ENCODE measurements around the gene IL10.

IL10 gene

DNA sequence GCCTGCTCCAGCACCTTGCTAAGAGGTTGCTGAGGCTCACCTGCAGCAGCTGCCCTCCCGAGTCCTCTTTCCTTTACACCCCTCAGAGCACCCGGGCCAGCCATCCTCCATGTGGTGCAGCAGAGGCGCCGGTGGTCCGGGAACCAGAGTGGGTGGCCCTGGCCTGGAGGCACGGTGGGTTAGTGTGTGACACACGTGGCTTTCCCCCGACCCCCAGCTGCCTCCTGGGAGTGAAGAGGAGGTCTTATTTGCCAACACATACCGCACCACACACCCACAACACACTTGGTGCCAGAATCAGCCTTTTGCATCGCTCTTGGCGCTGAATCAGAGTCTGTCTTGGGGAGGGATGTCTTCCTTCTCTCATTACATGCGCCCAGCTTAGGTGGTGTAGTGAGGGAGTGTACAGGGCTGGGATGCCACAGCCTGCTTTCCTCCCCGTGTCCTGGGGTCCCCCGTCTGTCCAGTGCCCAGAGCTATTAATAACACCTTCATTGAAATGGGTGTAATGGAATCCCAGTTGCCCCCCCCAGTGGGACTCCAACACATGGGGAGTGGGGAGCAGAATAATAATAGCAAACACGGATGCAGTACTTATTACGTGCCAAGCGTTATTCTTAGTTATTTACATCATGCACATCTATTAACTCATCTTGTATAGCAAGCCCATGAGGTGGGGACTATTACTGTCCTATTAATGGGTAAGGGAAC, 49.4 kb downstream of the IL10 start:
- H3K27ac ChIP-seq, result no peak overlapping the region

DNA sequence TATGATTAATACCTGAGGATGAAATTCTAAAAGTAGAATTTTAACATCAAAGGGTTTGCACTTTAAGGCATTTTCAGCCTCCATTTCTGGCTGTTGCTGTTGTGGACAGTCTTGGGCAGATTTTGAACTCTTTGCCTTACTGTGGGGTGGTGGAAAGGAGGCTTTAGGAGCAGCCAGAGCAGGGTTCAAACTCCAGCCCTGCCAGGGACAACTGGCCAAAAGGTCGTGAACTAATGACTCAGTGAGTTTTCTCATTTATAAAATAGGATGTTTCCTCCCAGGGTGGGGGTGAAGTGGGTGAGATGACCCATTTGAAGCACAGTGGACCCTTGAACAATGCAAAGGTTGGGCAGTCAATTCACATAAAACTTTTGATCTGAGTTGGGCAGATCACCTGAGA, 50.8 kb downstream of the IL10 start:
- H3K27ac ChIP-seq, result no peak overlapping the region
- TF ChIP-seq, protein P1, sequence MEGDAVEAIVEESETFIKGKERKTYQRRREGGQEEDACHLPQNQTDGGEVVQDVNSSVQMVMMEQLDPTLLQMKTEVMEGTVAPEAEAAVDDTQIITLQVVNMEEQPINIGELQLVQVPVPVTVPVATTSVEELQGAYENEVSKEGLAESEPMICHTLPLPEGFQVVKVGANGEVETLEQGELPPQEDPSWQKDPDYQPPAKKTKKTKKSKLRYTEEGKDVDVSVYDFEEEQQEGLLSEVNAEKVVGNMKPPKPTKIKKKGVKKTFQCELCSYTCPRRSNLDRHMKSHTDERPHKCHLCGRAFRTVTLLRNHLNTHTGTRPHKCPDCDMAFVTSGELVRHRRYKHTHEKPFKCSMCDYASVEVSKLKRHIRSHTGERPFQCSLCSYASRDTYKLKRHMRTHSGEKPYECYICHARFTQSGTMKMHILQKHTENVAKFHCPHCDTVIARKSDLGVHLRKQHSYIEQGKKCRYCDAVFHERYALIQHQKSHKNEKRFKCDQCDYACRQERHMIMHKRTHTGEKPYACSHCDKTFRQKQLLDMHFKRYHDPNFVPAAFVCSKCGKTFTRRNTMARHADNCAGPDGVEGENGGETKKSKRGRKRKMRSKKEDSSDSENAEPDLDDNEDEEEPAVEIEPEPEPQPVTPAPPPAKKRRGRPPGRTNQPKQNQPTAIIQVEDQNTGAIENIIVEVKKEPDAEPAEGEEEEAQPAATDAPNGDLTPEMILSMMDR (IDR thresholded peaks at IDR 0.05), result no peak
- no peak for TF ChIP-seq ZFX (IDR thresholded peaks at IDR 0.05; ENCODE audit: borderline replicate concordance)

More for the DNA sequence above, 49.4 kb downstream of the IL10 start:
- TF ChIP-seq ZFX (IDR thresholded peaks at IDR 0.05; ENCODE audit: borderline replicate concordance), result no peak
- TF ChIP-seq, protein P1 (IDR thresholded peaks at IDR 0.05), result no peak

DNA sequence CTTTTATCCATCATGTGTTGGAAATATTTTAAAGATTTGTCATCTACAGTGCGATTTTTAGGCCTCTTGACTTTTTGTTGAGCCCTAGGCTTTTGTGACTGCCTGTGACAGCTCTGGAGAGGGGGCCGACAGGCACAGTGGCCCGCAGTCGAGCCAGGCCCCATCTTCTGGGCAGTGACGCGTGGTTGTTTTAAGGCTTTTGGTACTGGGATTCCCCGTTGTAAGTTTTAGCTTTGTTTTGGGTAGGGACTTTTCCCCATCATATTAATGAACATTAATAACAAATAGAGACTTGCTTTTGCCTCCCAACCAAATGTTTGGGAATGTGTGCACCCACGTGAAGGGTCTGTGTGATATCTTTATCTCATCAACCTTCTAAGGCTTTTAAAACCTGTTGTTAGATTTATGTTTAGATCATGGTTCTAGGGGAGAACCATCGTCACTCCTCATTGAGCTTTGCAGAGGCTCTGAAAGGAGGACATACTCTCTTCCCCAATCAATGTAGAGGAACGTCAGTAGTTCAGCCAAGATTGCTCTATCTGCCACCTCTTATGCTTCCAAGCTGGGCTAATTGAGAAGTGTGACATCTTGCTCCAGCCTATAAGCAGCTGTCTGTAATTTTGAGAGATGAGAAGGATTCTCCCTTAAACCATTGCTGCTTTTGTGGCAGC, 53.0 kb downstream of the IL10 start:
- no peak for TF ChIP-seq ZFX (IDR thresholded peaks at IDR 0.05; ENCODE audit: borderline replicate concordance)
- TF ChIP-seq, protein P1 (IDR thresholded peaks at IDR 0.05), result no peak

DNA sequence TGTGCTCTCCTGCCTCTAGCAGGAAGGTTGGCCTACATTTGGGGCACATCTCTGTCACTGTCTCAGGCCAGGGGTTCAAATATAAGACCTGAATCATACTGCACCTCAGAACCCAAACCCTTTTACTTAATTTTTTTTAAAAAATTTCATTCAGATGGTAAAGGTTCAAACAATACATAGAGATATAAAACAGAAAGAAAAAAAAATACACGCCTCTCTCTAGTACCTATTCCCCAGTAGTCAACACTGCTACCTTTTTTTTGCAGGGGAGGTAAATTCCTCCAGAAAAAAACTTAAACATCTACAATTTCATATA, 54.7 kb downstream of the IL10 start:
- H3K27ac ChIP-seq, result no peak overlapping the region
- no peak for TF ChIP-seq ZFX (IDR thresholded peaks at IDR 0.05; ENCODE audit: borderline replicate concordance)
- TF ChIP-seq, protein P1 (IDR thresholded peaks at IDR 0.05), result no peak

More for the DNA sequence above, 53.0 kb downstream of the IL10 start:
- H3K27ac ChIP-seq, result no peak overlapping the region

All from 22Rv1 (cell line).